Activated naive CD4-positive, alpha-beta T cell treated with anti-CD3 and anti-CD28 coated beads, Interleukin-2, amount 10 ng/mL, durations not matched to agents 7 days and 5 days (primary cell): ENCODE data around the gene CPA2.
"Not testable (repeated sequence)": the region's sequence is repeated elsewhere in the genome, so short reads cannot be mapped to it uniquely, and the experiment has no call there.

Experiments used
- CTCF ChIA-PET: fragments of 350-600 bp; sonication (Branson Sonifier 250); formaldehyde crosslinking; loops from one replicate; lab custom pipeline; 2021; ENCODE audit warnings: antibody characterized with exemption; lab: Charles Lee
- DNase-seq: peaks from one replicate; pipeline ENCODE4 v3.0.0-alpha.2; 2020
- H3K27ac Mint-ChIP-seq: one replicate; pipeline ENCODE4 v1.8.0; 2021; ENCODE audit warnings: mild to moderate bottlenecking, moderate library complexity, mixed read lengths
- H3K27me3 Mint-ChIP-seq: one replicate; pipeline ENCODE4 v1.8.0; 2021; ENCODE audit warnings: mild to moderate bottlenecking, mixed read lengths
- H3K36me3 Mint-ChIP-seq: one replicate; pipeline ENCODE4 v1.8.0; 2021; ENCODE audit warnings: mixed read lengths
- H3K4me1 Mint-ChIP-seq: one replicate; pipeline ENCODE4 v1.8.0; 2021; ENCODE audit warnings: mixed read lengths
- H3K4me3 Mint-ChIP-seq: one replicate; pipeline ENCODE4 v1.8.0; 2021; ENCODE audit warnings: mild to moderate bottlenecking, moderate library complexity, mixed read lengths
- H3K9me3 Mint-ChIP-seq: one replicate; pipeline ENCODE4 v1.8.0; 2021; ENCODE audit warnings: mixed read lengths

CPA2 gene

DNA sequence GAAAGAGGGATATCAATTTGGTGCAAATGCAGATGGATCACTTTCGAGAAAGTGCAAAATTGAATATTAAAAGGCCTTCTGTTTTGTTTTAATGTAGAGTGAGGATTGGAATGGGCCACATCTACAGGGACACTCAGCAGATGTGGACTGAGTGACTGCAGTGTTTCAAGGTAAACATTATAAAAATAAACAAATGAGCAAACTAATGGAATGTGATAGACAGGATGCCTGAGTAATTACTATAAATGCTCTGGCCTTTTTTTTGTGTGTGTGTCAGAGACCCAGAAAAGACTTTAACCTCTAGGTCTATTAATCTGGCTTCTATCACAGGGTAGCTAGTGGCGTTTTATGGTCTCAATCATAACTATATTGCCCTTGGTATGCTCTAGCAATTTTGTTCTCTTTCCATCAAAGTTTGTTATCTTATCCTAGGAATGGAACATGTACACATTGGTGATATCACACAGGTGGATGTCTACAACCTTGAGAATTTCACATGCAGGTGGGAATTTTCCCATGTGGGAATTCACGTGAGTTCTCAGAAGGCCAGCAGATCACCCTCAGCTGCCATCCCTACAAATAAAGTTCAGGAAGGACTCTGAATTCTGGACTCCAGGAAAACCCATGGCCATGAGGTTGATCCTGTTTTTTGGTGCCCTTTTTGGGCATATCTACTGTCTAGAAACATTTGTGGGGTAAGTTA is at the start of gene CPA2:
TSS of gene CPA2 (plus strand) at position 606 of the 703 bp plus-strand sequence. CDS start at position 625, 19 bp downstream.
- Mint-ChIP-seq H3K4me3 (no peak within 1 kb of the TSS), H3K9me3 (no peaks in the 10 kb centered on the region), H3K27ac (no peak within 1 kb of the TSS), H3K4me1 (no peaks in the 10 kb centered on the region), H3K27me3 (peaks cover 13% of the 10 kb centered on the region), H3K36me3 (no peaks in the 10 kb centered on the region)
- DNase-seq, result no peak
- CTCF ChIA-PET, result no interaction called here

GRCh38 chr7:130218806-130219620 is 47.6 kb upstream of the CPA2 start:
- no peaks in the 10 kb centered on the region for H3K36me3 Mint-ChIP-seq
- no peaks in the 10 kb centered on the region for H3K4me1 Mint-ChIP-seq
- H3K27ac Mint-ChIP-seq, result no peak overlapping the region
- no peaks in the 10 kb centered on the region for H3K9me3 Mint-ChIP-seq
- DNase-seq, result no peak
- peaks cover 9% of the 10 kb centered on the region for H3K27me3 Mint-ChIP-seq
- CTCF ChIA-PET, result no interaction called here
- H3K4me3 Mint-ChIP-seq, result no peak overlapping the region

DNA sequence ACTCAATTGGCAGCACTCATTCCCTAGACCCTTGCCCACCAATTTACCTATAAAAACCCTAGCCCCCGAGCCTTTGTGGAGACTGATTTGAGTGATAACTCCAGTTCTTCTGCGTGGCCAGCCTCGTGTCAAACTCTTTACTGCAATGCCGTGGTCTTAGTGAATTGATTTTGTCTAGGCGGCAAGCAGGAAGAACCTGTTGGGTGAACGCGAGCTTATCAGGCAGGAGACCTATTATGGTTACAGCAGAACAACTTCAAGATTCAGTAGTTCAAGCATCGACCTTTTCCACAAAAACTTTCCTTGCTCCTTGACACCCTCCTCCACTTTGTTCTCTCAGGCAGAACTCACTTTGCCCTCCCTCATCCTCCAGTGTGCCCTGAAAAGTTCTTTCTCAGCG is 46.8 kb upstream of the CPA2 start:
- H3K36me3 Mint-ChIP-seq, result no peaks in the 10 kb centered on the region
- no peaks in the 10 kb centered on the region for H3K9me3 Mint-ChIP-seq
- H3K27me3 Mint-ChIP-seq, result peaks cover 9% of the 10 kb centered on the region
- DNase-seq, result no peak
- CTCF ChIA-PET, result no interaction called here
- H3K4me3 Mint-ChIP-seq, result no peak overlapping the region
- H3K4me1 Mint-ChIP-seq, result no peaks in the 10 kb centered on the region
- no peak overlapping the region for H3K27ac Mint-ChIP-seq

DNA sequence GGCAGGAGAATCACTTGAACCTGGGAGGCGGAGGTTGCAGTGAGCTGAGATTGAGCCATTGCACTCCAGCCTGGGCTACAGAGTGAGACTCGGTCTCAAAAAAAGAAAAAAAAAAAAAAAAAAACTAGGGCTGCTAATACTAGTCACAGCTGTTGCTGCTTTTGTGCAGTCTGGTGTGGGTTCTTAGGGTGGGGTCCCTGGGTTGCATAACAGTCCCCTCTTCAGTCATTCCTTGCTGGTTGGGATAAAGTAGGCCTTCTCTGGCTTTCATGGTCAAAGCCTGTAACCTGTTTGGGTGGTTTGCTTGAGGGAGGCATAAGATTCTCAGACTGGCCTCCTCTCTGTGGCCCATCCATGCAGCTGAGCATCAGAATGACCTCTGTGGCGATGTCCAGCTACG is 44.9 kb upstream of the CPA2 start:
- no peak overlapping the region for H3K27ac Mint-ChIP-seq
- no peaks in the 10 kb centered on the region for H3K4me1 Mint-ChIP-seq
- H3K27me3 Mint-ChIP-seq, result peaks cover 10% of the 10 kb centered on the region
- no peak overlapping the region for H3K4me3 Mint-ChIP-seq
- no peak for DNase-seq
- H3K9me3 Mint-ChIP-seq, result no peaks in the 10 kb centered on the region
- H3K36me3 Mint-ChIP-seq, result no peaks in the 10 kb centered on the region
- CTCF ChIA-PET, result no interaction called here

GRCh38 chr7:130223646-130224045 is 43.0 kb upstream of the CPA2 start:
- no peak for DNase-seq
- Mint-ChIP-seq H3K4me3 (no peak overlapping the region), H3K36me3 (no peaks in the 10 kb centered on the region), H3K9me3 (no peaks in the 10 kb centered on the region), H3K4me1 (no peaks in the 10 kb centered on the region), H3K27me3 (peaks cover 10% of the 10 kb centered on the region), H3K27ac (no peak overlapping the region)
- CTCF ChIA-PET, result no interaction called here

GRCh38 chr7:130224210-130224609 is 42.5 kb upstream of the CPA2 start:
- CTCF ChIA-PET, result no interaction called here
- no peak overlapping the region for H3K27ac Mint-ChIP-seq
- DNase-seq, result no peak
- H3K4me3 Mint-ChIP-seq, result no peak overlapping the region
- H3K4me1 Mint-ChIP-seq, result no peaks in the 10 kb centered on the region
- H3K9me3 Mint-ChIP-seq, result no peaks in the 10 kb centered on the region
- H3K36me3 Mint-ChIP-seq, result no peaks in the 10 kb centered on the region
- H3K27me3 Mint-ChIP-seq, result peaks cover 10% of the 10 kb centered on the region

- H3K4me1 Mint-ChIP-seq, H3K27me3 Mint-ChIP-seq, H3K27ac Mint-ChIP-seq, H3K9me3 Mint-ChIP-seq, CTCF ChIA-PET, DNase-seq, H3K4me3 Mint-ChIP-seq, H3K36me3 Mint-ChIP-seq: not testable (repeated sequence)
Observed at GRCh38 chr7:130224923-130225322, 41.7 kb upstream of the CPA2 start.

DNA sequence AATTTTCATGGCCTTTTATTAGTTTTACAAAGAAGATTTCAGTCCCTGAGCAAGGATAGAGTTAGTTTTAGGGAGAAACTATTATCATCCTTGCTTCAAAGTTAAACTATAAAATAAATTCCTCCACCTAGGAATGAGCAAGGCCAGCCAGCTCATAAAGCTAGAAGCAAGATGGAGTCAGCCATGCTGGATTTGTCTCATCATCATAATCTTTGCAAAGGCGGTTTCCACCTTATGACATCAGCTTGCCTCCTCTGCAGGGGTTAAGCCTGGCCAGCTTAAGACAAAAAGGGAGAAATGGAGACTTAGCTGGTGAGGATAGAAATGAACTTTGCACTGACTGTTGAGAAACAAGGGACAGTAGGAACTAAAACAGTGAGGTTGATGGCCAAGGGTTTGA is 40.3 kb upstream of the CPA2 start:
- DNase-seq, result no peak
- Mint-ChIP-seq H3K27me3 (peaks cover 4% of the 10 kb centered on the region), H3K4me3 (no peak overlapping the region), H3K27ac (no peak overlapping the region), H3K36me3 (no peaks in the 10 kb centered on the region), H3K9me3 (no peaks in the 10 kb centered on the region), H3K4me1 (no peaks in the 10 kb centered on the region)
- CTCF ChIA-PET, result no interaction called here

DNA sequence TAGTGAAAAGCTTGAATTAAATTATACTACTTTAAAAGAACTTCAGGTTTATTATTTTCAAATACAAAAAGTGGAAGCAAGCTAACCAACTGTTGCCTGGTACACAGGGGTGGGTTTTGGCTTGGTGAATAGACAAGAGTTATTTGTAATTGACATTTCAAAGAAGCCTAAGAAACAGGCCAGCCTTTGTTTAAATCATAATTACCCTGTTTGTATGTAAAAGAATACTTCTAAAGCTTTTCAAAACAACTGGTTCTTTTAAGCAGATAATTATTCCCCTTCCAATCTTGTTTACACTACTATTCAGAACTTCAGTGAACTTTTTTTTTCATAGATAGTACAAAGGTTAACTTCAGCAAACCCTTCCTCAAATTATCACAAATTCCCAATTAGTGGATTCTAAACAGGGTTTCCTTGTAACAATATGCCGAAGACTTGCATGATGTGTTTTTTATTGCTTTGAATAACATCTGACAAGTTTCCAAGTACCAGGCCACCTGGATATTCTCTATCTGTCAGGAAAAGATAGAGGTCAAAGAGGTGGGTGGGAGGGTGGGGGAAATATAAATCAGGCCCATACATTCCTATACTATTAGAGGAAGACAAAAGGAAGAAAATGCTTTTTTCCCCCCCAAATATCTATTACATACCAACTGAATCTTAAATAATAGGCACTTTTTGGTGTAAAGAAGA is 38.6 kb upstream of the CPA2 start:
- H3K4me3 Mint-ChIP-seq, result no peak overlapping the region
- no peaks in the 10 kb centered on the region for H3K36me3 Mint-ChIP-seq
- CTCF ChIA-PET, result no interaction called here
- no peak for DNase-seq
- H3K9me3 Mint-ChIP-seq, result no peaks in the 10 kb centered on the region
- no peak overlapping the region for H3K27ac Mint-ChIP-seq
- H3K27me3 Mint-ChIP-seq, result peaks cover 9% of the 10 kb centered on the region
- H3K4me1 Mint-ChIP-seq, result no peaks in the 10 kb centered on the region

GRCh38 chr7:130228840-130229502 is 37.7 kb upstream of the CPA2 start:
- CTCF ChIA-PET, result no interaction called here

GRCh38 chr7:130229981-130230380 is 36.7 kb upstream of the CPA2 start:
- H3K9me3 Mint-ChIP-seq, H3K4me1 Mint-ChIP-seq, H3K27ac Mint-ChIP-seq, H3K36me3 Mint-ChIP-seq, DNase-seq, H3K4me3 Mint-ChIP-seq, CTCF ChIA-PET: not testable (repeated sequence)
- peaks cover 14% of the 10 kb centered on the region for H3K27me3 Mint-ChIP-seq

More at GRCh38 chr7:130228840-130229502, 37.7 kb upstream of the CPA2 start:
- Mint-ChIP-seq H3K9me3 (no peaks in the 10 kb centered on the region), H3K27me3 (peaks cover 9% of the 10 kb centered on the region), H3K36me3 (no peaks in the 10 kb centered on the region), H3K4me3 (no peak overlapping the region), H3K27ac (no peak overlapping the region), H3K4me1 (no peaks in the 10 kb centered on the region)
- DNase-seq, result no peak

DNA sequence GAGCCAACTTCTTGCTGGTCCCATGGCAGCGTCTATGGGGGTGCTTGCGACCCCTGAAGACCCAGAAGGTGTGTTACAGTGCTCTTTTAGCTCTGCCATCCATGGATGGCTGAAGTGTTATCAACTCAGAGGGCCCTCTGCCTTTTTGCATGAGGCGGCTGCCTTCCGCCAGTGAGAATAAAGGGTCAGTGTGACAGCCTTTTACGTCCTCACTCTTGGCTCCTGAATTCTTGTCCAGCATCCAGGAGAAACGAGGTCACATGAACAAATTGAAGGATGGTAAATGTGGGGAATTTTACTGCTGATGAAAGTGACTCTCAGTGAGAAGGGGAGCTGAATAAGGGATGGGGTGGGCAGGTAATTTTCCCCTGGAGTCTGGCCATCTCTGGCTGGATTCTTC is 34.9 kb upstream of the CPA2 start:
- no peak for DNase-seq
- Mint-ChIP-seq H3K36me3 (no peaks in the 10 kb centered on the region), H3K4me1 (no peaks in the 10 kb centered on the region), H3K4me3 (no peak overlapping the region), H3K9me3 (no peaks in the 10 kb centered on the region), H3K27ac (no peak overlapping the region), H3K27me3 (peaks cover 18% of the 10 kb centered on the region)
- CTCF ChIA-PET, result no interaction called here

- no peaks in the 10 kb centered on the region for H3K4me1 Mint-ChIP-seq
- no peak overlapping the region for H3K27ac Mint-ChIP-seq
- H3K4me3 Mint-ChIP-seq, result no peak overlapping the region
- DNase-seq, result no peak
- peaks cover 19% of the 10 kb centered on the region for H3K27me3 Mint-ChIP-seq
- CTCF ChIA-PET, result no interaction called here
- H3K36me3 Mint-ChIP-seq, result no peaks in the 10 kb centered on the region
- H3K9me3 Mint-ChIP-seq, result no peaks in the 10 kb centered on the region
Observed at GRCh38 chr7:130232209-130232608, 34.5 kb upstream of the CPA2 start.

DNA sequence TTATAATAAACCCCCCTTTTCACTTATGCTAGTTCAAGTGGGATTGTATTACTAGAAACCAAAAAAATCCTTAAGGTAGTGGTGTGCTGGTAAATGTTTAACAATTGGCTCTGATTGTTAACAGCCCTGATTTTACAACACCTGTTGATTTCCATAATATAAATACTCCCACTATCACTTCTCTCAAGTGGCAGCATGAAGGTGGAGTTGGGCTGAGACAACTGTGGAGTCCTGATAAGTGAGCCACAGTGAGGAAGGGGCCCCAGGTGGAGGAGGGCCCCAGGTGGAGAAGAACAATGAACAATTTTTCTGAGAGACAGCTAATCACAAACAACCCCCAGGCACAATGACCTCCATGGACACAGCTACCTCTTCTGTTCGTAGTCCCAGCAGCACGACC is 32.6 kb upstream of the CPA2 start:
- Mint-ChIP-seq H3K27me3 (peaks cover 19% of the 10 kb centered on the region), H3K27ac (no peak overlapping the region), H3K36me3 (no peaks in the 10 kb centered on the region), H3K4me3 (no peak overlapping the region), H3K9me3 (no peaks in the 10 kb centered on the region), H3K4me1 (no peaks in the 10 kb centered on the region)
- CTCF ChIA-PET, result no interaction called here
- no peak for DNase-seq
